GM19372 (cell line): ENCODE measurements around the gene PHYH.
"Not testable (repeated sequence)": the region's sequence is repeated elsewhere in the genome, so short reads cannot be mapped to it uniquely, and the experiment has no call there.

Experiments used
- ATAC-seq: cut with Tn5 transposase; IDR thresholded peaks from one replicate; pipeline ENCODE4 v1.9.1; 2021; ENCODE audit warnings: mild to moderate bottlenecking, low read depth, moderate library complexity; ENCODE audit not compliant: unreplicated experiment

Gene PHYH

DNA sequence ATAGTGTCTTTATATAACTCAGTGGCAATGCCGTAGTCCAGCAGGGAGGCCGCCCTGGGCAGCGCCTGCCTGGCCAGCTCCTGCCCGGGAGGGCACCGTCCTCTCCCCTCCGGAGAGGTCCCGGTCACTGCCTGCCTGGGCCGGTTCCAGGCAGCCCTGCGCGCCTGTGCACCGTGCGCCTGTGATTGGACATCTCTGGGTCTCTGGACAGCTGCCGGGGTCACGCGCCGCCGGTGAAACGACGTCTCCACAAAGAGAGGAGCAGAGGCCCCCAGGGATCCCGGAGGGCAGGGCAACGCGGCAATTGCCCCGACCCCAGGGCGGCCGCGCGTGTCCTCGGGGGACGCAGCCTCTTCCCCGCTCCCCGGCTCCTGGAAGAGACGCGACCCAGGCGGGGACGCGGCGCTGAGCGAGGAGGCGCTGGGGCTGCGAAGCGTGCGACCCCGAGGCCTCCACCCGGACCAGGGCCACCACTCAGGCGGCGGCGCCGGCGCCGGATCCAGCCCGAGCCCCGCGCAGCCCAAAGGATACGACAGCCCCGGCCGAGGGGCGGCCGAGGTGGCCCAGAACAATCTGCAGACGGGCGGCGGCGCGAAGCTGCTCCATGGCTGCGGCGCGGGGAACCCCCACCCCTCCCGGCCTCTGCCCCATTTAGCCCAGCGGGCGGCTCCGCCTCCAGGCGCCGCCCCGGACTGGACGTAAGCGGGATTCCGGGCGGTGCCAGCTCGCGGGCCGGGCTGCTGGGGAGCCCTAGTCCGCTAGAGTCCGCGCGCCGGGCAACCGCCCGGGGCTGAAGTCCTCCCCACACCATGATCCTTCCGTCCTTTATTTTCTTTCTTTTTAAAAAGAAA lies at the start of gene PHYH:
TSS of gene PHYH (minus strand) at position 628 of the 851 bp plus-strand sequence. CDS start at position 606, 22 bp downstream.
- peak; percentile 53 for ATAC-seq

DNA sequence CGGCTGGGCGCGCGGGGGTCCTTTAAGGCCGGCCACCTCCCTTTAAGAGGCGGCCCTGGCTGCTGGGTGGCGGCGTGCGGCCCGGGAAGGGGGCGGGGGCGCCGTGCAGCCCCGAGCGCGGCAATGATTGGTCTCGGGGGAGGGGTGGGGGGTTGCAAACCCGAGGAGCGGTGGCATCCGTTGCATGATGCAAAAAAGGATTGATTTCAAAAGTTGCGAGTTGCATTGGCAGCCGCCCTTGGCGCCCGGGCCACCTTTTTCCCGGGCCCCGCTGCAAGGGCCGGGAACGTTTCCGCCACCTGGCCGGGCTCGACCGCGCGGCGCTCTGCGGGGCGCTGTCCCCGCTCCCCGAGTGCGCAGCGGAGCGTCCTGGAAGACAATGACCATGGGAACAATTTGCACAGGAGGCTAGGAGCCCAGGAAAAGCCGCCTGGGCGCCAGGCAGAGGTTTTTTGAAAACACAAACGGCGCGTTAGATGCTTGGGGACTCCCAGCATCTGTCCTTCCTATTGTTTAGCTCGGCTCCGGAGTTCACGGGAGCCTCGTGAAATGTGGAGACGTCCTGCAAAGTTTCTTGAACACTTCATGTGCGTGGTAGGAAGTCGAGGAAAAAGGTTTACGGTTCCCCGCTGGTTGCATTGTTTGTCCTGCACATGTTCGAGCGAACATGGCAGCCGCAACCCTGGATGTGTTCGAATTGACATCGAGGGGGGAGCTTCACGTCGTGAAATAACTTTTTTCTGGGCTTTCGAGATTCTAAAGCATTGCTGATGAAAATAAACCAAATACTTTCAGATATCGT lies 48.6 kb upstream of the PHYH start, which contains the start of gene SEPHS1:
TSS of gene SEPHS1 (minus strand) at position 78 of the 802 bp plus-strand sequence. CDS start 3,343 bp downstream, outside the sequence.
- peak; percentile 52 for ATAC-seq

DNA sequence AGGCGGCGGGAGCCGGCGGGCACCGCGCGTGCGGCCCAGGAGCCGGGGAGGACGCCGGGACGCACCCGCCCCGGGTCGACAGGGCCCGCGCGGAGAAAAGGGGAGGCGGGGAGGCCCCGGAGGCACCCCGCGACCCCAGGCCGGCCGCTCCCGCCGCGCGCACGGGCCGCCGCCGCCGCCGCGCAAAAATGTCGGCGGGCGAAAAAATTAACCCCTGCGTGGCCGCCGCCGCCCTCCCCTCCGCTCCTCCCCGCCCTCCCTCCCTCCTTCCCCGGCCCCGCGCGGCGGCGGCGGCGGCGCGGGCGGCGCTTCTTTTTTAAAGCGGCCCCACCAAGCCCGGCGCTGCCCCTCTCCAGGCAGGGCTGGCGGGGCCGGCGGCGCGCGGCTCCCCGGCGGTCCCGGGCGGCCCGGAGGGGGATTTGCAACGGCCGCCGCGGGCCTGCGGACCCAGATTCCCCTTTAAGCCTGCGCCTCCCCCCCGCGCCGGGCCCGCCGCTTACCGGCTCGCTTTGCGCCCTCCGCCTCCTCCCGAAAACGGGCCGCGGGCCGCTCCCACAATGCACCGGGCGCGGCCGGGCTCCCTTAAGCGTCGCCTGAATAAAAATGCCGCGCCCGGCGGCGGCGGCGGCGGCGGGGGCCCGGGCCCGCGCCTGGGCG lies 47.8 kb upstream of the PHYH start:
- ATAC-seq, result peak; percentile 59

DNA sequence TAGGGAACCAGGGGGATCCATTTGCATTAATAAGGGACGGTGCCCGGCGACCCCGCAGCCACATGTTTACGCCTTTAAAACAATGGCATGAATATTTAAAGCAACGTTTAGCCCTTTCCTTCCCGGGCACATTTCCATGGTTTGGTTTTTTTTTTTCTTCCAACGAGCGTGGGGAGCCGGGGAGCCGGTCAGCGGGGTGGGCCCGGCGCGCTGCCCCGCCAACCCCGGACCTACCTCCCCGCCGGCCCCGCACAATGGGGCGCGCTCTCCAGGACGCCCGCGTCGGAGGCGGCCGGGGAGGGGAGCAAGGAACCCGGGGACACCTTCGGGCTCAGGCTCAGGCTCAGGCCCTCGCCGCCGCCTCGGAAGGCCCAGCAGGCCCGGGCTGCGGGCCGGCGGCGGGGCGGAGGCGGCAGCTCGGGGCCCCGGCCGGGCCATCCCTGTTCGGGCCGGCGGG lies 47.2 kb upstream of the PHYH start:
- ATAC-seq, result peak; percentile 12

DNA sequence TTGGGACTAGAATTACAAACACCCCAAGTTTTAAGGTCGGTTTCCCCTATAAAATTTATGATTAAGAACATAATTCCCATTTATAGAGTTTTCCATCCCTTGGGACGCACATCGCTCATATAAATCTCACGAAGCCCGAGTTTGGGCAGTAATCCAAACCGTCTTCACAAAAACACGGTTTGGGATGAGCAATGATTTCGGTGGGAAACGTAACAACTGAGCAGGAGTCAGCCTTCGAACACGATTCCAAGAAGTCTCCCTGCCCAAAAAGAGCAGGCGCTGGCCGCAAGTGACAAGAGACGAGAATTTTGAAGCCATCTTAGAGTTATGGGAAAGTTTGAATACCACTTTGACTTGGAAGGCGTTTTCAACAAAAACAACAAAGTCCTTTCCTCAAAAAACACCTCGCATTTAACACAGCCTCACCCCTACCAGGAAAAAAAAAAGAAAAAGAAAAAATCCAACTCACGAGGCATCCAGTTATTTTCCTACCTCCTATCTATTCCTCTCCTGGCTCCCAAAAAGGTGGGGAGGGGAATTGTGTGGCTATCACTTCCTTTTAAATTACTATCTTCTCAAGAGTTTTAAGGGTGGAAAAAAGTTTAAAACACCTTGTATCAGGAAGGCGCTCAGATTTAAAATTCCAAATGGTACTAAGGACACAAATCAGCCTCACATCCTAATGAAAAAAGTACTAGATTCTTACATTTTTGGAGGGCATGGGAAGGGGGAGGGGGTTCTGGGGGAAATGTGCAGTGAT lies 46.6 kb upstream of the PHYH start:
- no peak for ATAC-seq

DNA sequence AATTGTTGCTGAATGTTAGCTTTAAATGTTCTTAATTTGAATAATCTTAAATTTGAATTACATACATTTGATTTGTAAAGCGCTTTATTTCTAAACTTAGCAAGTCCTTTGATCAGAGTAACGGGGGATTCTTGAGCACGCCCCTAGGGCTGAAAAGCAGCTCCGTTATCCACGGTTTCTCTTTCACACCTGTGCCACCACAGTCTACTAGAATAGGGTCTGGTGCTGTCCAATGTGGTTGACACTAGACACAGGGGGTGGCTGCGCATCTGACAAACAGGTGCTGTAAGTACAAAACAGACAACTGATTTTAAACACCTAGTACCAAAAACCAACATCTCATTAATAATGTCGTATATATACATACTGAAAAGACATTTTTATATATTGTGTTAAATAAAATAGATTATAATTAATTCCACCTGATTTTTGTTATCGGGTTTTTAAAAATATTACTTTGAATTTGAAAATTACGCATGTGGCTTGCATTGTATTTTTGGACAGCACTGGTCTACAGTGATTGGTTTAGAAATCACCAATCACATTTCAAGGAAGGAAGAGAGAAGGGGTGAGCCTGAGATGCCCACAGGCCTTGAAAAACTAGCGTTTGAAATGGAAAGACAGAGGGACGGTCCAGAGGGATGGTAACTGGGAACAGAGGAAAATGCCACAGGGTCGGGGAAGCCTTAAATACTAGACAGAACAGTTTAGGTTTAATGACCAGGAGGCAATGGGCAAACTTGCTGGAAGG lies 40.9 kb upstream of the PHYH start:
- peak; percentile 94 for ATAC-seq

DNA sequence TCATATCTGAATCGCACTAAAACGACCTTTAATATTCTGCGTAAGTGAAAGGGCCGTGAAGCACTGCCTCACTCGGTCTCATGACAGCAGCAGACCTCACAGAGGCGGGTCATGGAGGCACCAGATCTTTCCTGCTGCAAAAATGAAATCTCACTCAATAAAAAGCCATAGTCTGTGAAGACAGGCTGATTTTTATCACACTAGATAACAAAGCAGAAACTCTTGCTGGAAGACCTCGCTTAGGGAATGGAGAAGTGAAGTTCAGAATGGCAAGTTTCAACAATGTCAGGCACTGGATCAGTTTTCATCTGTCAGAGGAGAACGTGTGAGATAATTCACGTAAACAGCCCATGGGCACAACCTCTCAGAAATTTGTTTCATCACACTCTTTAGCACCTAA lies 40.2 kb upstream of the PHYH start:
- ATAC-seq, result peak; percentile 8

DNA sequence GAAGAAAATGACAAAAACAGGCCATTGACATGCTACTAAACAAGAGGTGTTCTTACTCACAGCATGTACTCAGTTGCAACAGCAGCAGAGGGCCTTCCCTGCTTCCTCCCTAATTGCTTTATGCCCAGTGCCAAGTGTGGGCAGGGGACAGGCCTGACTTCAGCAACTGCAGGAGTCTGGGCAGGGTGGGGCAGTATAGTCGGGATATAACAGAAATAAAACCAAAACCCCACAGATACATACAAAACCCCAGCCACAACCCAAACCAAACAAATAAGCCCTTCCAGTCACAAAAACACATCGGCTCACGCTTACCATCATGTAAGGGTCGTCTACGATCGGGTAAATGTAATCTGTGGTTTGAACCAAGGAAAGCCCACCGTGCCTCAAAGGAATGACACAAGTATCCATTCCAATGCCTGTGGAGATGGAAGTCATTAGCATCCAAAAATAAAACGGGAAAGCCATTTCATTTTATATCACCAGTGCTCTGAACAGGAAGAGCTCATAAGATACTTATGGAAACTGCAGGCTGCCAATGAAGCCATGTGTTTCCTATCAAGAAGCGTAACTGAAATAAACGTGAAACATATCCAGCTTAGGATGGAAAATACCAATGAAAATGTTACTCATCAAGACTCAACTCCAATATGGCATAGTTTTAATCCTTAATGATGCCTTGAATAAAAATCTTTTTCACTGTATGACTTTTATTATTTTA lies 38.7 kb upstream of the PHYH start:
- ATAC-seq, result no peak

DNA sequence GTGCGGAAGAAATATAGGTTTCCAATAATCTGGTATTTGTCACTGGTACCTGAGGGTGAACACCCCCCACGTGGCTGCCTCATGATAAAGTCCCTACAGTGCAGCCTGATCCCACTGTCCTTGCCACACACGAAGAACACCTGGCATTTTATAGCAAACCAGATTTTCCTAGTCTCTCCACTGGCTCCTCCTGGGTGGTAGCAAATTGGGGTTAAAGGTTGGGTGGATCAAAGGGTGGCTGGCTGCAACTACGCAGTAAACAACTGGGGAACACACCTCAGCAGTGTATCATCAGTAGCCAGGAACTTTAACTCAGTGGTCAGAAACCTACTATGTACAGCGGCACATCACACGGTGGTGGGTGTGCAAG lies 37.9 kb upstream of the PHYH start:
- ATAC-seq, result no peak

DNA sequence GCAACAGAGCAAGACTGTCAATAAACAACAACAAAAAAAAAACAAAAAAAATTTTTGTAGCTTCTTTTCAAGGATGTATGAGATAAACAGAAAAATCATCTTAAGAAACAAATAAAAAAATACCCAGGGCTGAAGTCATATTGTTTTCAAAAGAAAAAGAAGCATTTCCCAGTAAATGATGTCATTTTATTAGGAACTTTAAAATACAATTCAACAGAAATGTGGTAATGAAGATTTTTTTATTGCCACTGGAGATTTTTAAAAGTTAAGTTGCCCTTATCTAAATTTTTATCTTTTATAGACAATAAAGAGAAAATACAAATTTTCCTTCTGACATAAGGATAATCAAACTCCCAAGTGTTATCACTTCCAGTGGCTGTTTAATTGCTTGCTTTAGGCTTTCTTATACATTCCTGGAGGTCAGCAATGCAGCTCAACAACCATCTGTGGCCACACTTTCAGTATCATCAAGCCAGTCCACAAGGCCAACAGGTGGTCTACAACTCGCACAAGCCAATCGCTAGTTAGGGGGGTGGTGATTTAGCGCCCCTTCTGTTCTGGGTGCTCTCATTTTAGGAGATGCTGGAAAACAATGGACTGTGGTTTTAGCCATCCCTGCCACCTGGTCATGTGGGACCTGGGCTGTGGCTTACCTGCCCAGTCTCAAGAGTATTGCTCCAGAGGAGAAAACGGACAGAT lies 37.4 kb upstream of the PHYH start:
- no peak for ATAC-seq

DNA sequence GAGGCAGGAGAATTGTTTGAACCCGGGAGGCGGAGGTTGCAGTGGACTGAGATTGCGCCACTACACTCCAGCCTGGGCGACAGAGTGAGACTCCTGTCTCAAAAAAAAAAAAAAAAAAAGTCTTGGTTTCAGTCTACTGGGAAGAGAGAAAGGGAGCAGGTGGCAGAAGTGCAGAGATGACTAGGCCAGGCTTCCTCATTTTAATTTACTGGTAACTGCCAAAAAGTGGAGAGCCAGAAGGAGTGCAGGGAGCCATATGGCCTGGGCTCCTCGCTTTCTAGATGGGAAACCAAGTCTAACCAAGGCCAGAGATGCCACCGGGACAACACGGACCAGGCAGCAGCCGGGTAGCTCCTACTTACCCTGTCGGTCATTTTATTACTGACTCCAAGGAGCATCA lies 36.0 kb upstream of the PHYH start:
- no peak for ATAC-seq

DNA sequence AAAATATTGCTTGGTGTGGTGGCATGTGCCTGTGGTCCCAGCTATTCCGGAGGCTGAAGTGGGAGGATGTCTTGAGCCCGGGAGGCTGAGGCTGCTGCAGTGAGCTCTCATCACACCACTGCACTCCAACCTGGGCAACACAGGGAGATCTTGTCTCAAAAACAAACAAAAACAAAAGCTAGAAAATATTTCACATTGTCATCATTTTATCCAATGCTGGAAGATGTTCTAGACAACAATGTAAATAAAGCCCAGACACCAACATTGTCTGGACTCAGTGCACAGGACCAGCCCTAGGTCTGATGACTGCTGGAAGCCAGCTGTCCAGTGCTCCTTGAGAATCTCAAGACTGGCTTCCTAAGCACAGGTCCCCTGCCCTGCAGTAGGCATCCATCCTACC lies 34.7 kb upstream of the PHYH start:
- no peak for ATAC-seq

DNA sequence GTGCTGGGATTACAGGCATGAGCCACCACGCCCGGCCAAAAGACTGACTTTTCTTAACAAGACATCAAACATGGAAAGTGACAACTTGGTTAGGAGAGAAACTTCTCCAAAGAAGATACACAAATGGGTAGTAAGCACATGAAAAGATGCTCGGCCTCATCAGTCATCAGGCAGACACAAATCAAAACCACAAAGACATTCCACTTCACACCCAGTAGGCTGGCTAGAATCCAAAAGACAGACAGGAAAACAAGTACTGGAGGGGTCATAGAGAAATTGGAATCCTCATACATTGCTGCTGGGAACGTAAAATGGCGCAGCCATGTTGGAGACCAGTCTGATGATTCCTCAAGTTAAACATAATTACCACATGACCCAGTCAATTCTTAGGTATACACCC lies 31.8 kb upstream of the PHYH start:
- no peak for ATAC-seq

DNA sequence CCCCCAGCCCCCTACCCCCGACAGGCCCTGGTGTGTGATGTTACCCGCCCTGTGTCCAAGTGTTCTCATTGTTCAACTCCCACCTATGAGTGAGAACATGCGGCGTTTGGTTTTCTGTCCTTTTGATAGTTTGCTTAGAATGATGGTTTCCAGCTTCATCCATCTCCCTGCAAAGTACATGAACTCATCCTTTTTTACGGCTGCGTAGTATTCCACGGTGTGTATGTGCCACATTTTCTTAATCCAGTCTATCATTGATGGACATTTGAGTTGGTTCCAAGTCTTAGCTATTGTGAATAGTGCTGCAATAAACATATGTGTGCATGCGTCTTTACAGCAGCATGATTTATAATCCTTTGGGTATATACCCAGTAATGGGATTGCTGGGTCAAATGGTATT lies 31.1 kb upstream of the PHYH start:
- not testable (repeated sequence) for ATAC-seq

DNA sequence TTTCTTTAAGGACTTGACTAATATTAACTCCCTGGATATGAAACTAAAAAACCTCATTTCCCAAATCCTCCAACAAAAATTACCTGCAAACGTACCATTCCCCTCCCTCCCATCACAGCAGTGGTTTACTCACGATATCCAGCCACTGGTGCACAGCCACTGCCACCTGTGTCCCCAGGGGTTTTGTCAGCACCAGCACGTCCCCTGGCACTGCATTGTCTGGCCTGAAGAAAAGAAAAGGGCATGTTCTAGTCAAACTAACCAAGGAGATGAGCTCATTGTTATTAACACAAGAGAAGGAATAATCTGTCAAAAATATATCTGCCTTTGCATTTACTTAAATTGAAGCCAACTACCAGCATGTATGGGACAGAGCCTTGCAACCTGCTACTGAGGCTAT lies 29.7 kb upstream of the PHYH start:
- ATAC-seq, result no peak

DNA sequence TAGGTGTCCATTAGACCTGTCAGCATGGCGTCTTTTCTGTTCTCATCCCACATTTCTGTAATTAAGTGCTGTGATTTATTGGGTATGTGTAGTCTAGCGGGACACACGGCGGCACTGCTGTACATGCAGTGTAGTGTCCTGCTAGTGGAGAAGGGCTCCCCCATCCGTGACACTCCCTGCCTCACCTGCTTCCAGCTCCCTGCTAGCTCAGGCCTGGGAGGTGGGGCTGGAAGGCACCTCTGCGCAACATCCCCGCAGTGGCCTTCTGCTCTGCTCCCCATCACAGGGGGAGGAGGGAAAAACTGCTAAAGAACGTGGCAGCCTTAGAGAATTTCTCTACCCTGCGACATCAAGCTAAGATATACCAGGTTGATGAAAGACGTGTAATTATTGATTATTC lies 28.7 kb upstream of the PHYH start:
- ATAC-seq, result no peak

DNA sequence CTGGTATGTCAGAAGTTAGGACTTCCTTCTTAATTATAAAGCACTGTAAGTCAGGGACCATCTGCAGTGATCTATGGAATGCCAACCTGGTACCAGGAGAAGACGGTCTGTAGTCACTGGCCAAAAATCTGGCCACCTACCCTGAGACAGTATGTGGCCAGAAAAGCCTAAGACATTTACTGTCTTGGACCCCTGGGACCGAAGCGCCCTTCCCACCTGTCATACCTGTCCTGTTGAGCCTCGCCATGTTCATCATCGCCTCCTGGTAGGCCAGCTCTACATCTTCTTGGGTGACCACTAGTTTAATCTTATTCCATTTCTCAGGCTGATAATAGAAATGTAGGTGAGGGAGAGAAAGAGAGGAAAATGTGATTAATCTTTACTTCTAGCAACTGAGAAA lies 28.3 kb upstream of the PHYH start:
- ATAC-seq, result no peak

DNA sequence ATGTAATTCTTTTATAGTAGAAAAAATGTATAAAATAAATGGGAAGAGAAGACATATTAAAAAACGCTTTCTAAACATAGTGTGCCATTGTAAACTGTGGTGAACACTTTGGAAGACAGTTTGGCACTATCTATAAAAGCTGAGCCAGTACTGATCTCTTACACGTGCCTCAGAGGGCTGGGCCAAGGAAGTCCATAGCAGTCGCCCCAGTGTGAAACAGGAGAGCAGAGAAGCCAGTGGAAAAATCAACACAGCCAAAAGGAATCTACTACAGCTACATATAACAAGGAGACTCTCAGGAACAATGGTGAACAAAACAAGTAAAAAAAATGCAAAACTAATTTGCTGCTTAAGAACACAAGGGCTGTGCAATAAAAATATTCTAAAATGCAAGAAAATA lies 27.7 kb upstream of the PHYH start:
- no peak for ATAC-seq
